ENCODE results near the gene MOB3B. TPM values are rescaled to one million over a fixed set of nuclear protein-coding genes. Genes with fewer than 3 reads are reported as not detected.
A peak's percentile ranks its signal among the peaks of the same experiment; 100 is the strongest.

Gene MOB3B
- total RNA-seq, 1 donor from 2014 or later: 3.8 TPM

- Mint-ChIP-seq H3K4me3 (ENCODE audit: unreplicated experiment) (peak overlapping the region; percentile 52), H3K9me3 (ENCODE audit: low read depth) (no peaks in the 10 kb centered on the region), H3K4me1 (ENCODE audit: low read depth) (peaks cover 8% of the 10 kb centered on the region), H3K27ac (ENCODE audit: unreplicated experiment) (peak overlapping the region; percentile 49), H3K27me3 (ENCODE audit: low read depth) (peaks cover 6% of the 10 kb centered on the region), H3K36me3 (ENCODE audit: low read depth) (no peaks in the 10 kb centered on the region)
- peak; percentile 96 for TF ChIP-seq CTCF (IDR thresholded peaks at IDR 0.05)
- DNase-seq (ENCODE audit: low spot score): no peak
Observed at GRCh38 chr9:27276193-27277030, 253.2 kb downstream of the MOB3B start.

Other genes starting within 250 kb of the MOB3B start
- not detected in 3 replicates for gene EQTN, start 232.7 kb downstream of the MOB3B start, total RNA-seq
- not detected in 3 replicates for gene IFNK, start 5.5 kb downstream of the MOB3B start, total RNA-seq
- gene C9orf72, start 43.7 kb upstream of the MOB3B start, total RNA-seq: 7.5 to 9.4 TPM (median 8.6 TPM) in 3 replicates

Data from chondrocyte (in vitro differentiated cells).